Activated CD4-positive, alpha-beta T cell treated with anti-CD3 and anti-CD28 coated beads, Interleukin-2, amount 50 U/mL, for 24 hours (primary cell): ENCODE results near the gene FSIP2.

Experiments
- DNase-seq, 2 donors: peaks; one replicate each; pipeline ENCODE4 v3.0.0-alpha.2; 2020; ENCODE audit warnings: low read depth in 1 of 2, low spot score in 1 of 2

The FSIP2 gene, protein sequence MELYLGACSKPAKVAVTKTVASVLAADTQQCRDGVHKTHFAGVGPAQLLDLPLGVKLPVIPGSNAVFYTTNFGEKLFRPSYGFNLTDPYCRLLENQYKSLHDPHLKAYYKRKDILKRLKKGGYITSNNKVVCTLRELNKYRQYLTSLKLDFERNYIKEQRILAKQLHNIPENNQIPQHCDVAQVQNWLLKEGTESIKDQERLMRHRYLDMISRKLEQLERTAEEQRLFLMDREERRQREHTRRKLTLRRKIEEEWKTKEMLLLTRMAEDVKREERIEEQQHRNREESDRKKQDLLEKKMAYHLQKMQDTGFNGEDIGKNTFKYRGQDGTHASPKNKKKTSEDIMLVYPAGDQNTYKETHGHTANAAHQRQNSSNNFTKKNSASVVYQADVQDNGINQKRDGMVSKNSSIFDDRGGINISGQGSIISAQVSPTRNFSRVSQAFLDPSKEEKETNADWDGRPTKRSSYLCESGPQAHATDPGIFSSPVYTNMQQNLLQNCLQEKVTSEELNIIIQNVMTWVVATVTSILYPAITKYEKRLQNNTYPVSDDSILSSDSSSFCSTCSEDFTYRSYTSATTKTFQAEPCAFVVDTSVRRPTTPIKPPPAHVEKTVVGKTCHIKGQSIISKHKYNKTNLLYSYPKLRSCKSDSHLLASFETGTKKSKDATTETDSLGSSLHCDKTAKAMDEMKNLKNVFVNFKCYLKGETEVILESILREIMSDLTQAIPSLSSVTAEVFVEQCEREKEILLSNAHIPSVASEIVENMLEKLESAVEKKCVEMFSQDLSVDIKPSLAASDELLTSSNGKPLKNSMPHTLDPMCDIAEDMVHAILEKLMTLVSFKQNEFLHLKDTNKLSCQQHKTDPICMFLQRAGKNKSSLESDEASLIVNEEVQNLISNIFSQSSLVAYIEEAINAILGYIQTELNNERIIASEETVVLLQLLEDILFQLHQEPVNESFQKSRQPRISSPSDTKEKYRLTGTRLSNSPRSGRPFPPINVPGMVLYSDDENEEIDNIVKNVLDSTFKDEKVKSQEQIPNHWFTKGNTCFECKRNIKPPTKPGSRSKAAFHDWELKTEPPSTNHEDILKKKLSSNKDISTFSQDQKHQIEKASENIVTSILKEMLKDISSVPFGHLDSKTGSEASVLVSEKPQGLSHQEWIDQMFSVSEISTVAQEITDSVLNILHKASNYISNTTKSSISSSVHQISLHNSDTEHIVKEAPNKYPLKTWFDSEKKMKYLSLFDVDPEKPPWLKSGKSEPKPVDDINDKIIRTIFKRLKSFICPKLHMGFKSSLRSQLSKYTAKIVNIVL (N-terminal part only)

DNA sequence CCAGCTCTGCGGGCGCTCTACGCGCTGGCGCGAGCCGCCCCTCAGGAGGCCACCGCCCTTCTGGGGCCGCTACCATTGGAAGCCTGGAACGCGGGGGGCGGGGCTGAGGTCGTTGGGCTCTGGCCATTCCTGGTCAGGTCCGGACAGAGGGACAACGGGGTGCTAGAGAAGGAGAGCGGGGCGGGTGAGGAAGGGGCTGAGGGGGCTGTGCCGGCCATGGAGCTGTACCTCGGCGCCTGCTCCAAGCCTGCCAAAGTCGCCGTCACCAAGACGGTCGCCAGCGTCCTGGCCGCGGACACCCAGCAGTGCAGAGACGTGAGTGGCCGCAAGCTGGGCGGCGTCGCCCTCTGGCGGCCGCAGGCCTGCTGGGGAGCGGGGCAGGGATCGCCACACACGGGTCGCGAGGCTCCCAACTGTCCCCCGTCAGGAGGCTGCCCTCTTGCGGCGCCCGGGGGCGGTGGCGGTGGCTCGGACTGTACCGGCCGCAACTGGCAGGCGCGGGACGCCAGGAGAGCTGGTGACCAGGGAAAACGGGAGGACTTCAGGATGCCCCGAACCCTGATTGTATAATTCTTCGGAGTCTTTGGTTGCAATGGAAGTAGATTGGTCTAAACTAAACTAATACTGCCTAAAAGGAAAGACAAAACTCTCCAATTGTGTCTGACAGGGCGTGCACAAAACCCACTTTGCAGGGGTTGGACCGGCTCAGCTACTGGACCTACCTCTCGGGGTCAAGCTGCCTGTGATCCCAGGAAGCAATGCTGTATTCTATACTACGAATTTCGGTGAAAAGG is at the start of gene FSIP2:
Gene FSIP2 (plus strand): TSS at position 126 of the 794 bp plus-strand sequence. CDS start 91 bp downstream, at position 217.
- DNase-seq = no peak

- DNase-seq = no peak
Observed at GRCh38 chr2:185689906-185690539, 48.6 kb upstream of the FSIP2 start.

DNA sequence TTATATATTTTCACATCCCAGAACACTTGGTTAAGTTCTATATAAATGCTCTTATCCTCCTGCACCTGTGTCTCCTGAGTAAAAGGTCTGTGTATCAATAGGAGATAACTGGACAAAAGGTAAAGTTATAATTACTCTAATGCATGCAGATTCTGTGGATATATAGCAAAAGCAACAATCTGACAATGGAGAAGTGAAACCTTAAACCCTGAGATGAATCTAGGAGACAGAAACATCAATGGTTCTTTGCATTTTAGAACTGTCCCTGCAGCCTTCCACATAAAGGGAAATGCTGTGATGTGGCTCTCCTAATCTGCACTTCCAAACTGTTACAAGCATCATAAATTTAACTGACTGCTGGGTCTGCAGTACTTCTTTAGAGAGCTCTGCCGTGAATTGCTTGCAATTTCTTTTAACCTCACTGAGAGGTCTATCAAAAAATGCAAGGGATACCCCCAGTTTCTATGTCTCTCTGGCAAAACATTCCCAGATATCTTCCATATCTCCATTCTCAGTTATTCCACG is 42.8 kb upstream of the FSIP2 start:
- DNase-seq = no peak

DNA sequence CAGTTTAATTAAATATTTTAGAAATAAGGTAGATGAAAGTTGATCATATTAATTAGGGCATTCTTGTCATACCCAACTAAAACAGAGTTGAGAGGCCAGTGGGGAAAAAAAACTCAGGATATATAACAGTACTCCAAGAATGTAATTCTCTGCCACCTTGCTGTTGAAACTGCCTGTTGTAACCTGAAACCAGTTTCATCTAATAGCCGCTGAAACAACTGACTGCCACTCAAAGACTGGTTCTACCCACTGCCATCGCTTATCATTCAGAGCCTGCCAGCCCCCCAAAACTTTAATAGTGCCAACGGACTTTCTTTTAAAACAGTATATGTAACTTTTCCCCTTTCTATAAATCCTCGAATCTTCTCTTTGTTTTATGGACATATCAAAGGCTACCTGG is 37.7 kb upstream of the FSIP2 start:
- no peak for DNase-seq

DNA sequence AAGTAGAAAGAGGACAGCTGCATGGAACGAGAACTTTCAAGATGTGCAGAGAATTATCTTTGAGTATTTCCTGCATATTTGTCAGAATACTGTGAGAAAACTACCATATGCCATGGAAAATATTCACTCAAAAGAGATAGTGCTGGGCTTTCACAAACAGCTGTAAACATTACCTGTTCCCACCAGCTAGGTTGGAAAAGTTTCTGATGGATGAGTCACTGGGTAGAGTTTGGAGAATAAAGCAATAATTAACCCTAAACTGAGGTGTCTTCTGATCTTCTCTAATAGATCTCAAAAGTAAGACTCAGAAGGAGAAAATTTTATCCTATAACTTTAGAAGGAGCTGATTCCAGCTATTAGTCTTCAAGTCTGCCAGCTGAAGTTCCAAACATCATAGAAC is 3.9 kb upstream of the FSIP2 start:
- no peak for DNase-seq

- no peak for DNase-seq
Observed at GRCh38 chr2:185736210-185736609, 2.4 kb upstream of the FSIP2 start.

GRCh38 chr2:185745864-185746859 is 7.6 kb downstream of the FSIP2 start:
- no peak for DNase-seq

DNA sequence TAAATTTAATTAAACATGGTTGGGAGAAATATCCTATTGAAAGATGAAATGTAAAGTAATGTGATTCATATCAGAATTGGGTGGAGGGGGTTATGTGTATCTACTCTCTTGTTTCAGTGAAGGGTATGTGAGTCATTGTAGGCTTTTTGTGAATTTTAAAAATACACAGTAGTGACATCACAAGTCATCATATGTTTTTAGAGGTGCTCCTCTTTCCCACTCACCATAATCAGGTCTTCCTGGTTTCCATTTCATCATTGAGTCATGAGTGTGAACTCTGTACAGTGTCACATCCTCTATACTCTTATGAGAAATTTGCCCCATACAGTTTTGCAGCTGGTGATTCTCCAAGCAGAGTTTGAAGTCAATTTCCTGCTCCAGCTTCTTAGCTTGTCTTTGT is 18.8 kb downstream of the FSIP2 start:
- no peak for DNase-seq

- no peak for DNase-seq
Observed at GRCh38 chr2:185771396-185771795, 32.8 kb downstream of the FSIP2 start.

GRCh38 chr2:185780890-185781289 is 42.3 kb downstream of the FSIP2 start:
- no peak for DNase-seq

GRCh38 chr2:185782223-185782769 is 43.7 kb downstream of the FSIP2 start:
- DNase-seq = no peak

- DNase-seq = no peak
Observed at GRCh38 chr2:185785156-185785555, 46.6 kb downstream of the FSIP2 start.

DNA sequence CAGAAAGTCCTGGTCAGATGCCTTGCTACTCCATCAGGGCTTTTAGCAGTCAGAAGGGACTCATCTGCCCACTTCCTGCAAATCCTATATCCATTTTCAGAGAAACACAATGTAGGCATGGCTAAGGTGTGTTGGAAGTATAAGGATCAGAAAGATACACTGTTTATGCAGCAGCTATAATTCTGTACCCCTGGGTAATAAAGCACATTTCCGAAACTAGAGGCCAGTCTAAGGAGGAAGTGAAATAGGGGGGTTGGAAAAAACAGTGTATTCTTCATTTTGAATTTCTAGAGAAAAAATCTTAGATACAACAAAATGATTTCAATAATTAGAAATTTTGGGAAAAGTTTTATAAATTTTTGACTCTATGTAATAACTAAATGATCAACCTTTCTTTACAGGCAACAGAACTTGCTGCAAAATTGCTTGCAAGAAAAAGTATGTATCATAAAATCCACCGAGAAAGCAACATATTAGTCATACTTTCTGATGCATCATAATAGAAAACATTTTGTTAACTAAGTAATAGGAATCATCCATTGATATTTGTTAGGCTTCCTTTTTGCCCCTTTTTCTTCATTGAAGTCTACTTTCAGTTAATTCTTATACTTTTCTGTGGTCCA is 47.4 kb downstream of the FSIP2 start:
- no peak for DNase-seq

GRCh38 chr2:185787227-185788145 is 48.9 kb downstream of the FSIP2 start:
- no peak for DNase-seq

DNA sequence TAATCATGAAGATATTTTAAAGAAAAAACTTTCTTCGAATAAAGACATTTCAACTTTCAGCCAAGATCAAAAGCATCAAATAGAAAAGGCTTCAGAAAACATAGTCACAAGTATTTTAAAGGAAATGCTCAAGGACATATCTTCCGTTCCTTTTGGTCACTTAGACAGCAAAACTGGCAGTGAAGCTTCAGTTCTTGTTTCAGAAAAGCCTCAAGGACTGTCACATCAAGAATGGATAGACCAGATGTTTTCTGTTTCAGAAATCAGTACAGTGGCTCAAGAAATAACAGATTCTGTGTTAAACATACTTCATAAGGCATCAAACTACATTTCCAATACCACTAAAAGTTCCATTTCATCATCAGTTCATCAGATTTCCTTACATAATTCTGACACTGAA is 51.8 kb downstream of the FSIP2 start:
- DNase-seq = no peak

- DNase-seq = no peak
Observed at GRCh38 chr2:185793532-185794345, 55.1 kb downstream of the FSIP2 start.
